Astrocyte of the cerebellum (primary cell): ENCODE data around the gene STKLD1.

Experiments used
- DNase-seq: peaks from one replicate; pipeline ENCODE4 v3.0.0-alpha.2; 2011; ENCODE audit warnings: low read depth
- H3K4me3 ChIP-seq: 2 replicates; pipeline ENCODE4 v1.5.1; 2011; ENCODE audit warnings: mild to moderate bottlenecking, low read depth, low read length, moderate library complexity
- in situ Hi-C: cut with HindIII; loops from 2 replicates; pipeline ENCODE4 v1.10.0; 2017; ENCODE audit warnings: low sequenced_read_pairs
- TF ChIP-seq, protein P1 (sequence below): IDR thresholded peaks from 2 replicates; pipeline ENCODE4 v1.5.1; 2012; ENCODE audit warnings: low read length, low read depth, moderate library complexity, mild to moderate bottlenecking; ENCODE audit errors: missing control alignments

STKLD1 gene

GRCh38 chr9:133344979-133345378 is 31.2 kb upstream of the STKLD1 start:
- TF ChIP-seq, protein P1, sequence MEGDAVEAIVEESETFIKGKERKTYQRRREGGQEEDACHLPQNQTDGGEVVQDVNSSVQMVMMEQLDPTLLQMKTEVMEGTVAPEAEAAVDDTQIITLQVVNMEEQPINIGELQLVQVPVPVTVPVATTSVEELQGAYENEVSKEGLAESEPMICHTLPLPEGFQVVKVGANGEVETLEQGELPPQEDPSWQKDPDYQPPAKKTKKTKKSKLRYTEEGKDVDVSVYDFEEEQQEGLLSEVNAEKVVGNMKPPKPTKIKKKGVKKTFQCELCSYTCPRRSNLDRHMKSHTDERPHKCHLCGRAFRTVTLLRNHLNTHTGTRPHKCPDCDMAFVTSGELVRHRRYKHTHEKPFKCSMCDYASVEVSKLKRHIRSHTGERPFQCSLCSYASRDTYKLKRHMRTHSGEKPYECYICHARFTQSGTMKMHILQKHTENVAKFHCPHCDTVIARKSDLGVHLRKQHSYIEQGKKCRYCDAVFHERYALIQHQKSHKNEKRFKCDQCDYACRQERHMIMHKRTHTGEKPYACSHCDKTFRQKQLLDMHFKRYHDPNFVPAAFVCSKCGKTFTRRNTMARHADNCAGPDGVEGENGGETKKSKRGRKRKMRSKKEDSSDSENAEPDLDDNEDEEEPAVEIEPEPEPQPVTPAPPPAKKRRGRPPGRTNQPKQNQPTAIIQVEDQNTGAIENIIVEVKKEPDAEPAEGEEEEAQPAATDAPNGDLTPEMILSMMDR = no peak
- in situ Hi-C loops = no loop called here
- no peak overlapping the region for H3K4me3 ChIP-seq
- no peak for DNase-seq

GRCh38 chr9:133345596-133345995 is 30.6 kb upstream of the STKLD1 start:
- TF ChIP-seq, protein P1 = no peak
- in situ Hi-C loops = no loop called here
- no peak for DNase-seq
- H3K4me3 ChIP-seq = no peak overlapping the region

GRCh38 chr9:133346021-133346785 is 30.0 kb upstream of the STKLD1 start:
- TF ChIP-seq, protein P1 = no peak
- DNase-seq = no peak
- in situ Hi-C loops = no loop called here
- peak overlapping the region; percentile 99 for H3K4me3 ChIP-seq

DNA sequence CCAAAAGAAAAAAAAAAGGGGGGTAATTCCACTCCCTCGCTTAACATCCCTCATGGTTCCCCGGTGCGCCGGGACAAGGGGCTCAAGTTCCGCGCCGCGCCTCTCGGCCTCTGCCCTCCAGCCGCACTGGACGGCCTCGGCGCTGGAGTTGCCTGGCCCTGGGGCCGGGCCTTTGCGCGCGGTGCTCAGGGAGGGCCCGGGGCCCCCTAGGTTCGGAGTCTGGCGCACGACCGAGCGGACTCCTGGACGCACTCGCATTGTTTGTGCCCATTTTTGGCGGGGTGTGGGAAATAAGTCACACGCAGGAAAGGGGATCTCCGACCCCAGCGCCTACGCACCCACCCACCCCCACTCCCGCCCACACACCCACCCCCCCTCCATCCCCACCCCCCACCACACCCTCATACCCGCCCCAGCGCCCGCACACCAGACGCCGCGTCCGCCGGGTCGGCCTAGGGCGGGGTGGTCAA is 28.6 kb upstream of the STKLD1 start:
- peak overlapping the region; percentile 99 for H3K4me3 ChIP-seq
- in situ Hi-C loops = no loop called here
- TF ChIP-seq, protein P1 = no peak
- DNase-seq = no peak

- TF ChIP-seq, protein P1 = no peak
- peak within 1 kb of the TSS; percentile 99 for H3K4me3 ChIP-seq
- peak; percentile 93 for DNase-seq
- in situ Hi-C loops = no loop called here
Measured at GRCh38 chr9:133347985-133348717, 28.0 kb upstream of the STKLD1 start, which contains the start of the genes MED22 and RPL7A. Gene MED22 (minus strand): TSS chr9:133348131. CDS start chr9:133346662, 1,469 bp downstream. Gene RPL7A (plus strand): TSS chr9:133348218. CDS start chr9:133348244, 26 bp downstream.

DNA sequence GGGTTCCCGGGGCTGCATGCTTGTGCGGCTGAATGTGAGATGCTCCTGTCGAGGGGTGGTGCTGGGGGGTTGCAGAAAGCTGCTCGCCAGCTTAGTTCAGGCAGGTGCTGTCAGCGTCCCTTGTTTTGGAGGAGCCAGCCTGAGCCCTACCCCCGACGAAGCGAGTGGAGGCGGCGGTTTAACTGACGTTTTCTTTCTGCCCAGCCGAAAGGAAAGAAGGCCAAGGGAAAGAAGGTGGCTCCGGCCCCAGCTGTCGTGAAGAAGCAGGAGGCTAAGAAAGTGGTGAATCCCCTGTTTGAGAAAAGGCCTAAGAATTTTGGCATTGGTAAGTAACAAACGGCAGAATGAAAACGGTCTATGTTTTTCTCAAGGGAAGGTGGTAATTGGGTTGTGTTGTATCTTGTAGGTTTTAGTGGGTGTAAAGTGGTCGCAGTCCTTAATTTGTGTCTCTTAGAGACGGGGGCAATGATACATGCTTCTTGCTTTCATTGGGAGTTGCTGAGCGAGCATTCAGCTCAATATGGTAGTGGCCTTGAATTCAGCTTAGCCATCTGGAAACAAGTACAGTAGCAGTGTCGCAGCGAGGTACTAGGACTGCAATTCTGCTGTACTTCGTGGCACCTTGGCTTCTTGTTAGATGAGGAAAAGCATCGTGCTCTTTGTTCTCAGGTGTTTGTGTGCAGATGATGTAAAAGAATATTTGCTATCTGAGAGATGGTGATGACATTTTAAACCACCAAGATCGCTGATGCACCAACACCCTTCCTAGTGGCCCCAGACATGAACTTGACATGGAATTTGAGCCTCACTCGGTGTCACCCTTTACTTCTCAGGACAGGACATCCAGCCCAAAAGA is 27.2 kb upstream of the STKLD1 start:
- DNase-seq = no peak
- TF ChIP-seq, protein P1 = no peak
- peak overlapping the region; percentile 99 for H3K4me3 ChIP-seq
- in situ Hi-C loops = no loop called here
